K562 (cell line): ENCODE results near the gene GMDS. TPM values are rescaled to one million over a fixed set of nuclear protein-coding genes. Genes with fewer than 3 reads are reported as not detected.

Experiments used
- ATAC-seq: fragments of 200-7000 bp; cut with Tn5 transposase; 3 replicates; pipeline ENCODE4 v1.9.1; 2020; ENCODE audit warnings: moderate library complexity
- BruUV-seq: library from RNA; stranded (reverse); fragments of 400-500 nt; replicated peaks from 2 replicates; lab custom pipeline; 2021; lab: Mats Ljungman, UMichigan
- CTCF ChIA-PET: fragments of 300-600 bp; formaldehyde crosslinking; extraction: SDS; loops from one replicate; lab custom pipeline; 2021; ENCODE audit warnings: low intra/inter-chr PET ratio; lab: Yijun Ruan, JAX
- POLR2A ChIA-PET: fragments of 300-600, 350-650 bp; sonication (Branson Sonifier 250); formaldehyde crosslinking; extraction: SDS; loops from one replicate; lab custom pipeline; 2021; ENCODE audit warnings: antibody characterized with exemption, inconsistent platforms; lab: Yijun Ruan, JAX
- DNase-seq, 4 experiments: peaks; one replicate each; pipeline versions ENCODE4 v3.0.0 to v3.0.0-alpha.2; 2011 to 2018; ENCODE audit warnings: low spot score in 3 of 4, mixed read lengths in 3 of 4; ENCODE audit errors: extremely low read depth in 1 of 4
- FAIRE-seq: peaks from 2 replicates; lab custom pipeline; 2011; peaks lifted over from hg19 to GRCh38; lab: Jason Lieb, UNC
- H2AFZ ChIP-seq: 2 replicates; pipeline ENCODE4 v1.6.0; 2011; ENCODE audit warnings: low read depth, low read length, control low read depth, inconsistent platforms
- H3K27ac ChIP-seq: fragments of 200-600 bp; 3 replicates; pipeline ENCODE4 v1.8.0; 2011; ENCODE audit warnings: low read depth, mild to moderate bottlenecking, control low read depth, inconsistent platforms, low read length, moderate library complexity, mixed read lengths; ENCODE audit errors: extremely low read depth
- H3K27me3 ChIP-seq, 2 experiments: fragments of 300-600 bp in 1 of 2; 2 replicates in 1 of 2; 3 replicates in 1 of 2; pipeline versions ENCODE4 v1.6.0 to v1.8.0; 2011; ENCODE audit warnings: inconsistent platforms in 2 of 2, low read length in 2 of 2, mild to moderate bottlenecking in 1 of 2, mixed read lengths in 1 of 2, moderate library complexity in 1 of 2; ENCODE audit not compliant: control insufficient read depth in 2 of 2, insufficient read depth in 2 of 2
- H3K36me3 ChIP-seq: fragments of 300-600 bp; 3 replicates; pipeline ENCODE4 v1.8.0; 2011; ENCODE audit warnings: mild to moderate bottlenecking, low read length, inconsistent platforms; ENCODE audit not compliant: control insufficient read depth, insufficient read depth
- H3K4me1 ChIP-seq, 2 experiments: fragments of 200-600 bp in 1 of 2; replicated peaks in 1 of 2; 2 replicates in 1 of 2; 3 replicates in 1 of 2; pipeline versions ENCODE4 v1.5.1 to v1.8.0; 2011; ENCODE audit warnings: inconsistent platforms in 2 of 2, low read length in 2 of 2, mild to moderate bottlenecking in 1 of 2, mixed read lengths in 1 of 2, moderate library complexity in 1 of 2; ENCODE audit not compliant: control insufficient read depth in 2 of 2, insufficient read depth in 2 of 2
- H3K4me2 ChIP-seq: 2 replicates; pipeline ENCODE4 v1.6.1; 2011; ENCODE audit warnings: low read length, control low read depth, inconsistent platforms, mixed read lengths; ENCODE audit not compliant: insufficient read depth
- H3K4me3 ChIP-seq: fragments of 200-600 bp; sonication (generic), shearing (Covaris generic); 2 replicates; pipeline ENCODE4 v1.5.1; 2016; ENCODE audit warnings: control low read depth, inconsistent platforms
- H3K79me2 ChIP-seq: fragments of 200-600 bp; 3 replicates; pipeline ENCODE4 v1.8.0; 2011; ENCODE audit warnings: low read length, inconsistent platforms; ENCODE audit not compliant: control insufficient read depth, insufficient read depth
- H3K9ac ChIP-seq, 2 experiments: 2 replicates each; pipeline versions ENCODE4 v1.6.0 to v1.6.1; 2011; ENCODE audit warnings: low read depth in 2 of 2, low read length in 2 of 2, control low read depth in 1 of 2, inconsistent platforms in 1 of 2, mild to moderate bottlenecking in 1 of 2, mixed read lengths in 1 of 2; ENCODE audit not compliant: insufficient read depth in 1 of 2
- H3K9me1 ChIP-seq: one replicate; pipeline ENCODE4 v1.6.0; 2011; ENCODE audit warnings: inconsistent platforms, mild to moderate bottlenecking, low read length, moderate library complexity; ENCODE audit not compliant: control insufficient read depth, insufficient read depth
- H3K9me3 ChIP-seq: replicated peaks from 2 replicates; pipeline ENCODE4 v1.5.1; 2011; ENCODE audit warnings: low read depth, low read length, inconsistent platforms; ENCODE audit not compliant: control insufficient read depth, insufficient read depth
- H4K20me1 ChIP-seq: replicated peaks from 2 replicates; pipeline ENCODE4 v1.6.1; 2011; ENCODE audit warnings: low read length, inconsistent platforms, mixed read lengths; ENCODE audit not compliant: control insufficient read depth, insufficient read depth
- EP400 ChIP-seq: fragments of 450-650 bp; IDR thresholded peaks from 2 replicates; pipeline ENCODE4 v1.6.1; 2017; ENCODE audit warnings: antibody characterized with exemption, mild to moderate bottlenecking, moderate library complexity
- FOXO4 ChIP-seq: fragments of 450-650 bp; formaldehyde crosslinking; IDR thresholded peaks from 2 replicates; pipeline ENCODE4 v1.4.0; 2020; ENCODE audit warnings: mild to moderate bottlenecking, moderate library complexity
- FUS ChIP-seq: fragments of 200-400 bp; formaldehyde crosslinking; optimal IDR thresholded peaks from 2 replicates; pipeline ENCODE3; 2017; ENCODE audit warnings: low read depth, low read length
- HIVEP1 ChIP-seq: fragments of 250-450 bp; sonication (Bioruptor Pico); IDR thresholded peaks from 2 replicates; pipeline ENCODE4 v1.4.0; 2020; ENCODE audit warnings: mild to moderate bottlenecking
- MCM7 ChIP-seq, 2 experiments: fragments of 450-650 bp; IDR thresholded peaks; 2 replicates each; pipeline ENCODE4 v1.6.1; 2016 to 2018
- NCOA2 ChIP-seq, 2 experiments: fragments of 450-650 bp; IDR thresholded peaks; 2 replicates each; pipeline ENCODE4 v1.6.1; 2018; ENCODE audit warnings: mild to moderate bottlenecking in 2 of 2, moderate library complexity in 1 of 2; ENCODE audit not compliant: partially characterized antibody in 2 of 2
- PHTF2 ChIP-seq: fragments of 250-450 bp; sonication (Bioruptor Pico); IDR thresholded peaks from 2 replicates; pipeline ENCODE4 v1.5.0; 2021; ENCODE audit warnings: mild to moderate bottlenecking
- SOX6 ChIP-seq: fragments of 450-650 bp; IDR thresholded peaks from 2 replicates; pipeline ENCODE4 v1.6.1; 2014; ENCODE audit warnings: mild to moderate bottlenecking
- SPI1 ChIP-seq: IDR thresholded peaks from 2 replicates; pipeline ENCODE4 v1.6.1; 2011; ENCODE audit warnings: low read depth, low read length, control low read depth, borderline replicate concordance
- ZNF124 ChIP-seq: sonication (generic); formaldehyde crosslinking; IDR thresholded peaks from 2 replicates; pipeline ENCODE4 v1.8.1; 2022; ENCODE audit warnings: missing genetic modification reagents
- ZNF232 ChIP-seq: sonication (generic); formaldehyde crosslinking; IDR thresholded peaks from 2 replicates; pipeline ENCODE4 v1.8.0; 2022; ENCODE audit warnings: mild to moderate bottlenecking, missing genetic modification reagents
- WGBS: fragments of 100-300 bp; shearing (Covaris generic); methylation state at CpG from one replicate; pipeline ENCODE4 v1.1.6; 2016; ENCODE audit warnings: low coverage, mixed read lengths; ENCODE audit not compliant: insufficient coverage; ENCODE audit errors: missing lambda C conversion rate; 5-methylcytosine and 5-hydroxymethylcytosine counted together
- in situ Hi-C: fragments of 300-500 bp; cut with MboI; formaldehyde crosslinking; loops from 4 replicates; pipeline ENCODE4 v1.15.0; 2018; ENCODE audit warnings: inconsistent platforms, mixed read lengths
- intact Hi-C: fragments of 100-400 bp; cut with micrococcal nuclease; formaldehyde crosslinking; loops from 2 replicates; pipeline ENCODE4 v1.14.2; 2022
- polyA plus RNA-seq, 8 experiments: library from polyadenylated mRNA; depleted of rRNA in 4 of 8; stranded (reverse) in 5 of 8; unstranded in 3 of 8; fragments of >200 nt; fragmentation: Nextera tagmentation in 2 of 8; fragmentation: Illumina TruSeq in 1 of 8; extraction: Ambion mirVana in 2 of 8; extraction: Trizol in 1 of 8; gene quantifications; 2 replicates each; pipeline versions ENCODE4 v1.2.1 to v1.2.3, GENCODE V29; 2011 to 2014; ENCODE audit warnings: inconsistent platforms in 1 of 8, missing spikeins in 1 of 8
- total RNA-seq, 7 experiments: library from RNA; depleted of rRNA in 6 of 7; stranded (reverse); fragments of >200 nt in 6 of 7; fragmentation: Illumina TruSeq in 2 of 7; extraction: Trizol in 2 of 7; gene quantifications; 2 replicates each; pipeline versions ENCODE4 v1.2.1 to v1.2.3, GENCODE V29; 2011 to 2021; ENCODE audit warnings: low replicate concordance in 1 of 7
- TF ChIP-seq, protein P1 (sequence below): fragments of 450-650 bp; IDR thresholded peaks from one replicate; pipeline ENCODE4 v1.6.1; 2018; ENCODE audit warnings: mild to moderate bottlenecking, moderate library complexity; ENCODE audit not compliant: partially characterized antibody

Gene GMDS
- total and polyA plus RNA-seq, 9 of the 15 experiments (the other 6 are each of a cell fraction or from before 2014, with no cell fraction given), result 0.48 to 31.8 (median 13.4) TPM

DNA sequence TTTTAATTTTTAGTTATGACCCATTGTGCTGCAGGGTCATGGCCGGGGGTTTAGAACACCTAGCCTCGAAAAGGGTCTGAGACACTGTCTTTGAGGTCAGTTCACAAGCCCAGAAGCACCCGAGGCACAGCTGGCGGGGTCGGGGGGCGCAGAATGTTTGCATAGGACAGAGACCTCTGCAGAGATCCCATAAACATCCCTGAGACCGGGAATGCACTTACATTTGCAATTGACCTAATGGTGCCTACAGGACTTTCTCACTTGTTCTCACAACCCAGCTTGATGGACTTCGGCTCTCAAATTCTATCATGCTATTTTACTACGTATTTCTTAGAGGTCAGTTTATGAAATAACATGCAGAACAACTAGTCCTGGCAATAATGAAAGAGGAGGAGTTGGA lies 669.2 kb downstream of the GMDS start:
- TF ChIP-seq ZNF124 (CRISPR knock-in tag) (no peak), FUS (no peak), EP400 (no peak), MCM7 (IDR thresholded peaks at IDR 0.05) (no peak), HIVEP1 (no peak), SOX6 (no peak), ZNF232 (CRISPR knock-in tag) (no peak), FOXO4 (CRISPR knock-in tag) (no peak), NCOA2 (IDR thresholded peaks at IDR 0.05; ENCODE audit: partially characterized antibody in 2 of 2) (no peak), SPI1 (no peak), PHTF2 (CRISPR knock-in tag) (no peak)
- TF ChIP-seq, protein P1, sequence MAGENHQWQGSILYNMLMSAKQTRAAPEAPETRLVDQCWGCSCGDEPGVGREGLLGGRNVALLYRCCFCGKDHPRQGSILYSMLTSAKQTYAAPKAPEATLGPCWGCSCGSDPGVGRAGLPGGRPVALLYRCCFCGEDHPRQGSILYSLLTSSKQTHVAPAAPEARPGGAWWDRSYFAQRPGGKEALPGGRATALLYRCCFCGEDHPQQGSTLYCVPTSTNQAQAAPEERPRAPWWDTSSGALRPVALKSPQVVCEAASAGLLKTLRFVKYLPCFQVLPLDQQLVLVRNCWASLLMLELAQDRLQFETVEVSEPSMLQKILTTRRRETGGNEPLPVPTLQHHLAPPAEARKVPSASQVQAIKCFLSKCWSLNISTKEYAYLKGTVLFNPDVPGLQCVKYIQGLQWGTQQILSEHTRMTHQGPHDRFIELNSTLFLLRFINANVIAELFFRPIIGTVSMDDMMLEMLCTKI, result no peak
- FAIRE-seq (no peak), ATAC-seq (no peak), DNase-seq (no peak)
- ChIA-PET CTCF (no interaction called here), POLR2A (no interaction called here)
- Histone ChIP-seq H3K9me1 (no peaks in the 10 kb centered on the region), H3K4me2 (no peak overlapping the region), H3K36me3 (no peaks in the 10 kb centered on the region), H3K9me3 (no peaks in the 10 kb centered on the region), H2AFZ (no peak overlapping the region), H3K79me2 (no peaks in the 10 kb centered on the region), H3K4me1 (no peaks in the 10 kb centered on the region), H3K27ac (no peak overlapping the region), H4K20me1 (no peaks in the 10 kb centered on the region), H3K27me3 (peaks cover 25 to 56% of the 10 kb centered on the region in 2 experiments; a peak in 3 of 5 replicates), H3K4me3 (no peak overlapping the region), H3K9ac (no peak overlapping the region)
- 2% methylated on average over 9 of the region's 9 CpGs for WGBS
- in situ Hi-C loops, result no loop called here
- intact Hi-C loops, result no loop called here
- no TSS peak for BruUV-seq
